Peyer's patch (tissue), 4 donors: ENCODE results near the gene TSPAN17. TPM values are rescaled to one million over a fixed set of nuclear protein-coding genes. Genes with fewer than 3 reads are reported as not detected.

ENCODE experiments used
- DNase-seq, 3 donors: peaks; one replicate each; pipeline ENCODE4 v3.0.0-alpha.2; 2017 to 2019
- H3K27ac ChIP-seq, 4 donors: fragments of 200-600 bp; sonication (generic); one replicate each; pipeline ENCODE4 v1.5.1; 2016 to 2019
- H3K27me3 ChIP-seq, 2 donors: fragments of 200-600 bp; sonication (generic); one replicate each; pipeline ENCODE4 v1.5.1; 2019
- H3K36me3 ChIP-seq, 3 donors: fragments of 200-600 bp; sonication (generic); one replicate each; pipeline ENCODE4 v1.5.1; 2016 to 2019
- H3K4me1 ChIP-seq, 4 donors: fragments of 200-600 bp; sonication (generic); one replicate each; pipeline ENCODE4 v1.5.1; 2016 to 2019
- H3K4me3 ChIP-seq, 4 donors: fragments of 200-600 bp; sonication (generic); 1 replicate in 3 of 4; 2 replicates in 1 of 4; pipeline ENCODE4 v1.5.1; 2016 to 2019; ENCODE audit warnings: mild to moderate bottlenecking in 1 of 4
- H3K9me3 ChIP-seq, 4 donors: fragments of 200-600 bp; sonication (generic); one replicate each; pipeline ENCODE4 v1.5.1; 2016 to 2019; ENCODE audit warnings: mild to moderate bottlenecking in 1 of 4
- POLR2A ChIP-seq, 2 donors: fragments of 450-650 bp; IDR thresholded peaks; one replicate each; pipeline ENCODE4 v1.5.1; 2017; ENCODE audit warnings: antibody characterized with exemption in 2 of 2, mild to moderate bottlenecking in 2 of 2, moderate library complexity in 2 of 2
- total RNA-seq, 4 donors: library from RNA; depleted of rRNA; stranded (reverse); fragments of >200 nt; gene quantifications; one replicate each; pipeline ENCODE4 v1.1.0, GENCODE V29; 2016
- TF ChIP-seq, protein P1 (sequence below), 6 experiments: fragments of 450-650 bp in 4 of 6; fragments of 200-600 bp in 2 of 6; sonication (generic) in 1 of 6; IDR thresholded peaks; one replicate each; pipeline ENCODE4 v1.5.1; 2017 to 2019; ENCODE audit warnings: antibody characterized with exemption in 6 of 6, mild to moderate bottlenecking in 3 of 6, moderate library complexity in 1 of 6

Gene TSPAN17
- total RNA-seq, 4 donors from 2014 or later = 25.4 to 33.8 (median 28.7) TPM

DNA sequence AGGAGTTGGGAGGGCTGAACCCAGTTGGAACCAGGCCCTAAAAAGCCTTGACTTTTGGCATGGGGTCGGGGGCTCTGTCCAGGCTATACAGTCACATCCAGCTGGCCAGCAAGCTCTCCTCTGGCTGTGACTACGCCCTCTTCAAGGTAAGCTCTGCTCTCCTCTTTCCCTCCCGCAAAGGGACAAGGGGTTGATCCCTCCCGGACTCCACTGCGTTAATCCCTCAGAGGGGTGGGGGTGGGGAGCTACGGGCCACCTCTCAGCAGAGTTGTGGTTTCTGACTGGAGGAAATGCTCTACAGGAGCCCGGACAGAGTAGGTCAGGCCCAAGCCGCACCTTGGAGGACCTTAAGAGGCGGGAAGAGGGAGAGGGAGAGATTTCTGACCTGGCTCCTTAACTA lies 3.0 kb upstream of the TSPAN17 start:
- no peak for TF ChIP-seq POLR2A (IDR thresholded peaks at IDR 0.05)
- TF ChIP-seq, protein P1, sequence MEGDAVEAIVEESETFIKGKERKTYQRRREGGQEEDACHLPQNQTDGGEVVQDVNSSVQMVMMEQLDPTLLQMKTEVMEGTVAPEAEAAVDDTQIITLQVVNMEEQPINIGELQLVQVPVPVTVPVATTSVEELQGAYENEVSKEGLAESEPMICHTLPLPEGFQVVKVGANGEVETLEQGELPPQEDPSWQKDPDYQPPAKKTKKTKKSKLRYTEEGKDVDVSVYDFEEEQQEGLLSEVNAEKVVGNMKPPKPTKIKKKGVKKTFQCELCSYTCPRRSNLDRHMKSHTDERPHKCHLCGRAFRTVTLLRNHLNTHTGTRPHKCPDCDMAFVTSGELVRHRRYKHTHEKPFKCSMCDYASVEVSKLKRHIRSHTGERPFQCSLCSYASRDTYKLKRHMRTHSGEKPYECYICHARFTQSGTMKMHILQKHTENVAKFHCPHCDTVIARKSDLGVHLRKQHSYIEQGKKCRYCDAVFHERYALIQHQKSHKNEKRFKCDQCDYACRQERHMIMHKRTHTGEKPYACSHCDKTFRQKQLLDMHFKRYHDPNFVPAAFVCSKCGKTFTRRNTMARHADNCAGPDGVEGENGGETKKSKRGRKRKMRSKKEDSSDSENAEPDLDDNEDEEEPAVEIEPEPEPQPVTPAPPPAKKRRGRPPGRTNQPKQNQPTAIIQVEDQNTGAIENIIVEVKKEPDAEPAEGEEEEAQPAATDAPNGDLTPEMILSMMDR (IDR thresholded peaks at IDR 0.05) = no peak
- H3K4me1 ChIP-seq = peaks cover 0 to 19% (median 11%) of the 10 kb centered on the region in 4 donors
- no peaks in the 10 kb centered on the region for H3K9me3 ChIP-seq

DNA sequence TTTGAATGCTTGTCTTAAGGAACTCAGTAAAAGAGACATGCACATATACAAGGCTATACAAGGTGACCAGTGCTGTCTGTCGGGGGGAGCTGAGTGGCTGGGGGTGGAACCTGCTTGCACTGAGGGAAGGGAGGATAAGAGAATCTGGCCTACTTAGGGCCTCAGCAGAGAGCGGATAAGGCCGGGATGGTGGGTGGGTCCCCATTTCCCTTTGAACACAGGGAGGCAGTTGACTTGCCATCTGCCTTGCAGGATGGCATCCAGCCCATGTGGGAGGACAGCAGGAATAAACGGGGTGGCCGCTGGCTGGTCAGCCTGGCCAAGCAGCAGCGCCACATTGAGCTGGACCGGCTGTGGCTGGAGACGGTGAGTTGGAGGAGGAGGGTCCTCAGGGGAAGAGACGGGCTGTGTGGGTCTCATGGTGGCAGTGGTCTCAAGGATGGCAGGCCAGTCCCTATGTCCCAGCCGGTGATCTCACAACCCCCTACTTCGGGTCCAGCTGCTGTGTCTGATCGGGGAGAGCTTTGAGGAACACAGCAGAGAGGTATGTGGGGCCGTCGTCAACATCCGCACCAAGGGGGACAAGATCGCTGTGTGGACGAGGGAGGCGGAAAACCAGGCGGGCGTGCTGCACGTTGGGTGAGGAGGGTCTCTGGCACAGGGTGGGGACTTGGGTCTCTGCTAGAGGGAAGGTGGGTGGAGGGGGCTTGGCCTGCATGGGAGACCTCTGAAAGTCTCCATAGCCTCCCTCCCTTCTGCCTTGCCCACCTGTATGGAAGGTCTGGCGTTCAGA lies 2.2 kb upstream of the TSPAN17 start:
- DNase-seq = no peak
- H3K4me1 ChIP-seq = peaks cover 0 to 19% (median 11%) of the 10 kb centered on the region in 4 donors
- no peaks in the 10 kb centered on the region for H3K27me3 ChIP-seq
- no peak for TF ChIP-seq POLR2A (IDR thresholded peaks at IDR 0.05)
- TF ChIP-seq, protein P1 (IDR thresholded peaks at IDR 0.05) = no peak
- no peaks in the 10 kb centered on the region for H3K36me3 ChIP-seq
- H3K27ac ChIP-seq = no peak overlapping the region
- H3K9me3 ChIP-seq = no peaks in the 10 kb centered on the region
- no peak overlapping the region for H3K4me3 ChIP-seq

More for the DNA sequence above, 3.0 kb upstream of the TSPAN17 start:
- Histone ChIP-seq H3K36me3 (no peaks in the 10 kb centered on the region), H3K27me3 (no peaks in the 10 kb centered on the region), H3K27ac (no peak overlapping the region), H3K4me3 (no peak overlapping the region)
- no peak for DNase-seq

DNA sequence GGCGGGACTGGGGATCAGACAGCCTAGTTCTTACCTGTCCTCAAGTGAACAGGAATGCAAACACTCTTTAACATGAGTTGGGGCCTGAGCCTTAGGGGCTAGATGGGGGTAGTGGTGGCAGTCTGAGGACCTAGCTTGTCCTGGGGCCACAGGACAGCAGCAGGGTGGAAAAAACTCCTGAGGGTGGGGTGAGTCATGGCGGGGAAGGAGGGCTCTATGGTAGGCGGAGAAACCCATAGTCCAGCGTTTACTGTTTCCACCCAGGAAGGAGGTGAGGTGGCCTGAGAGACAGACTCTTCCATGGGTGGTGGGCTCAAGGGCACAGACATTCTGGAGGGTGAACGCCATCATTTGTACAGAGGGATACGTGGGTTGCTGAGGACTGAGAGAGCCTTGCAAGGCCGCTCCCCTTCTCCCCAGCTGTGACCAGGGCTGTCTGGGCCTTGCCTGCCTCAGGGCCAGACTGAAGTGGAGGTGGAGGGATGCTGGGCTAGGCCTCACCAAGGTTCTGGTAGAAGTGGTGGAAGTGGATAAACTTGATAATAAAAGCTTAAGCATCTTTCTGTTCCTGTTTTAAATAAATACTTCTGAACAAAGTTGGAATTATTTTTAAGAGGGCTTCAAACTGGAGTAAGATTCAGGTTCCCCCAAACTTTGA lies 1.1 kb upstream of the TSPAN17 start:
- H3K27me3 ChIP-seq = no peaks in the 10 kb centered on the region
- H3K4me3 ChIP-seq = peak overlapping the region in 2 of 4 donors; percentile 63 to 68
- no peaks in the 10 kb centered on the region for H3K36me3 ChIP-seq
- H3K9me3 ChIP-seq = no peaks in the 10 kb centered on the region
- DNase-seq = no peak
- TF ChIP-seq, protein P1 (IDR thresholded peaks at IDR 0.05) = no peak
- TF ChIP-seq POLR2A (IDR thresholded peaks at IDR 0.05) = no peak
- H3K4me1 ChIP-seq = peaks cover 0 to 19% (median 11%) of the 10 kb centered on the region in 4 donors
- peak overlapping the region in 3 of 4 donors; percentile 50 to 80 (median 51) for H3K27ac ChIP-seq

DNA sequence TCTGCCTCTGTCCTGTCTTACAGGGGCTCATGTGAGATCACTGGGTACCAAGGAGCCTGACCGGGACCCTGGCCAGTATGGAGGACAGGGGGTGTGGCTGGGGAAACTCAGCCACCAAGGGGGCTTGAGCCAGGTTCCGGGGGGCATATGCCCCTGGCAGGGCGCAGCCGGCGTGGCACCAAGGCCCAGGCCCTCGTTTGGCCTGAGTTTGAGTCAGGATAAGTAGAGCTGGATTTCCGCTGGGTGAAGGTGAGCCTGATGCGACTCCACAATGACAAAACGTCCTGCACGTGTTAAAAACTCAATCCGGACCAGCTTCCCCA lies 616 bp upstream of the TSPAN17 start:
- H3K36me3 ChIP-seq = no peaks in the 10 kb centered on the region
- no peaks in the 10 kb centered on the region for H3K9me3 ChIP-seq
- peak overlapping the region; percentile 50 to 80 (median 60) for H3K27ac ChIP-seq
- TF ChIP-seq POLR2A (IDR thresholded peaks at IDR 0.05) = no peak
- TF ChIP-seq, protein P1 (IDR thresholded peaks at IDR 0.05) = no peak
- H3K4me1 ChIP-seq = peaks cover 0 to 19% (median 11%) of the 10 kb centered on the region in 4 donors
- H3K27me3 ChIP-seq = no peaks in the 10 kb centered on the region
- DNase-seq = no peak
- H3K4me3 ChIP-seq = peak overlapping the region; percentile 63 to 76 (median 66)

GRCh38 chr5:176647843-176648473 lies 674 bp downstream of the TSPAN17 start:
- peaks cover 0 to 6% (median 0%) of the 10 kb centered on the region in 3 donors for H3K36me3 ChIP-seq
- peak overlapping the region; percentile 48 to 80 (median 63) for H3K27ac ChIP-seq
- peaks cover 0 to 19% (median 11%) of the 10 kb centered on the region in 4 donors for H3K4me1 ChIP-seq
- TF ChIP-seq POLR2A (IDR thresholded peaks at IDR 0.05) = no peak
- TF ChIP-seq, protein P1 (IDR thresholded peaks at IDR 0.05) = no peak
- peak; percentile 31 to 72 (median 67) for DNase-seq
- peak overlapping the region; percentile 63 to 76 (median 66) for H3K4me3 ChIP-seq
- H3K9me3 ChIP-seq = no peaks in the 10 kb centered on the region
- no peaks in the 10 kb centered on the region for H3K27me3 ChIP-seq
